K562 (cell line): Measurements from ENCODE around the gene C11orf91. TPM values are rescaled to one million over a fixed set of nuclear protein-coding genes. Genes with fewer than 3 reads are reported as not detected.

Experiments
- CHAMP1 ChIP-seq: fragments of 450-650 bp; IDR thresholded peaks from 2 replicates; pipeline ENCODE4 v1.6.1; 2016; ENCODE audit warnings: mild to moderate bottlenecking
- E2F6 ChIP-seq, 2 experiments: IDR thresholded peaks; 2 replicates each; pipeline ENCODE4 v1.6.1; 2011; ENCODE audit warnings: borderline replicate concordance in 1 of 2, control low read depth in 1 of 2, low read depth in 1 of 2, low read length in 1 of 2, mild to moderate bottlenecking in 1 of 2, mixed read lengths in 1 of 2, moderate library complexity in 1 of 2; ENCODE audit not compliant: insufficient read depth in 1 of 2, insufficient read length in 1 of 2, poor library complexity in 1 of 2, severe bottlenecking in 1 of 2; ENCODE audit errors: extremely low read depth in 1 of 2
- HNRNPL ChIP-seq: fragments of 200-400 bp; formaldehyde crosslinking; IDR thresholded peaks from 2 replicates; pipeline ENCODE4 v1.6.1; 2017; ENCODE audit warnings: low read depth, mild to moderate bottlenecking, low read length
- MEF2A ChIP-seq: IDR thresholded peaks from 2 replicates; pipeline ENCODE4 v1.6.1; 2011; ENCODE audit warnings: low read depth, mild to moderate bottlenecking, low read length, moderate library complexity; ENCODE audit not compliant: control insufficient read depth
- NCOR1 ChIP-seq: fragments of 450-650 bp; IDR thresholded peaks from 2 replicates; pipeline ENCODE4 v1.6.1; 2016; ENCODE audit warnings: mild to moderate bottlenecking, moderate library complexity
- NRF1 ChIP-seq, 2 experiments: fragments of 450-650 bp; IDR thresholded peaks in 1 of 2; conservative IDR thresholded peaks in 1 of 2; 2 replicates each; pipeline ENCODE4 v1.6.1; 2014; ENCODE audit warnings: mild to moderate bottlenecking in 2 of 2
- PML ChIP-seq: IDR thresholded peaks from 2 replicates; pipeline ENCODE4 v1.6.1; 2012; ENCODE audit warnings: low read length, inconsistent platforms
- PRDM10 ChIP-seq: fragments of 450-650 bp; IDR thresholded peaks from 2 replicates; pipeline ENCODE4 v1.6.1; 2018; ENCODE audit not compliant: partially characterized antibody
- RNF2 ChIP-seq: sonication (generic); IDR thresholded peaks from 2 replicates; pipeline ENCODE4 v1.6.1; 2016
- THRAP3 ChIP-seq: fragments of 450-650 bp; IDR thresholded peaks from 2 replicates; pipeline ENCODE4 v1.6.1; 2016; ENCODE audit warnings: mild to moderate bottlenecking, inconsistent platforms, borderline replicate concordance
- ZBTB11 ChIP-seq, 3 experiments: fragments of 200-800 bp in 1 of 3; fragments of 250-450 bp in 1 of 3; fragments of 450-650 bp in 1 of 3; sonication (Bioruptor Pico) in 1 of 3; sonication (Bioruptor generic) in 1 of 3; formaldehyde crosslinking in 1 of 3; IDR thresholded peaks; 2 replicates each; pipeline versions ENCODE4 v1.6.1 to v1.8.0; 2016 to 2022; ENCODE audit warnings: mild to moderate bottlenecking in 2 of 3, missing genetic modification characterization in 2 of 3, missing compliant biosample characterization in 1 of 3, moderate library complexity in 1 of 3
- ZNF133 ChIP-seq: fragments of 250-450 bp; sonication (Bioruptor Pico); IDR thresholded peaks from 2 replicates; pipeline ENCODE4 v1.4.0; 2020; ENCODE audit warnings: mild to moderate bottlenecking
- ZNF282 ChIP-seq: sonication (generic); formaldehyde crosslinking; IDR thresholded peaks from 2 replicates; pipeline ENCODE4 v1.8.1; 2023; ENCODE audit warnings: missing genetic modification reagents
- ZNF740 ChIP-seq, 3 experiments: fragments of 200-800 bp in 1 of 3; sonication (Bioruptor generic) in 1 of 3; sonication (generic) in 1 of 3; formaldehyde crosslinking in 1 of 3; IDR thresholded peaks; 2 replicates each; pipeline versions ENCODE4 v1.6.1 to v1.8.0; 2016 to 2022; ENCODE audit warnings: mild to moderate bottlenecking in 2 of 3, missing compliant biosample characterization in 2 of 3, missing genetic modification characterization in 2 of 3, missing genetic modification reagents in 1 of 3
- polyA plus RNA-seq, 8 experiments: library from polyadenylated mRNA; depleted of rRNA in 4 of 8; stranded (reverse) in 5 of 8; unstranded in 3 of 8; fragments of >200 nt; fragmentation: Nextera tagmentation in 2 of 8; fragmentation: Illumina TruSeq in 1 of 8; extraction: Ambion mirVana in 2 of 8; extraction: Trizol in 1 of 8; gene quantifications; 2 replicates each; pipeline versions ENCODE4 v1.2.1 to v1.2.3, GENCODE V29; 2011 to 2014; ENCODE audit warnings: inconsistent platforms in 1 of 8, missing spikeins in 1 of 8
- total RNA-seq, 7 experiments: library from RNA; depleted of rRNA in 6 of 7; stranded (reverse); fragments of >200 nt in 6 of 7; fragmentation: Illumina TruSeq in 2 of 7; extraction: Trizol in 2 of 7; gene quantifications; 2 replicates each; pipeline versions ENCODE4 v1.2.1 to v1.2.3, GENCODE V29; 2011 to 2021; ENCODE audit warnings: low replicate concordance in 1 of 7

Gene C11orf91
- total and polyA plus RNA-seq, 9 of the 15 experiments (the other 6 are each of a cell fraction or from before 2014, with no cell fraction given), result not detected

- TF ChIP-seq PRDM10 (peak; percentile 42), ZBTB11 (CRISPR knock-in tag; IDR thresholded peaks at IDR 0.05) (peak in 1 of 3 experiments; percentile 24; a peak in 1 of 6 replicates), MEF2A (peak; percentile 63), ZNF282 (CRISPR knock-in tag) (no peak), RNF2 (peak; percentile 93; the same call in 1 of the 2 replicates), PML (peak; percentile 94), THRAP3 (no peak), E2F6 (IDR thresholded peaks at IDR 0.05; ENCODE audit: borderline replicate concordance in 1 of 2, extremely low read depth in 1 of 2, insufficient read depth in 1 of 2, insufficient read length in 1 of 2, low read depth in 1 of 2, low read length in 1 of 2, poor library complexity in 1 of 2, severe bottlenecking in 1 of 2) (no peak), CHAMP1 (peak; percentile 70; the same call in 1 of the 2 replicates), NRF1 (conservative IDR thresholded peaks at IDR 0.05 in 1 of 2, IDR thresholded peaks at IDR 0.05 in 1 of 2) (no peak), ZNF133 (no peak), ZNF740 (CRISPR knock-in tag; IDR thresholded peaks at IDR 0.05) (no peak), ZNF740 (tag; IDR thresholded peaks at IDR 0.05) (no peak), HNRNPL (no peak), NCOR1 (peak; percentile 94)
Observed at GRCh38 chr11:33737362-33737821, 36.8 kb upstream of the C11orf91 start (continued).
